ENCODE data around the gene ERCC6L. TPM values are rescaled to one million over a fixed set of nuclear protein-coding genes. Genes with fewer than 3 reads are reported as not detected.
A peak's percentile ranks its signal among the peaks of the same experiment; 100 is the strongest.

The ERCC6L gene
- total RNA-seq, 1 donor = 0.72 TPM

GRCh38 chrX:72169008-72169728 is 69.7 kb downstream of the ERCC6L start:
- Histone ChIP-seq H3K4me1 (ENCODE audit: insufficient read depth, low read length) (no peaks in the 10 kb centered on the region), H3K4me3 (ENCODE audit: insufficient read depth, low read length) (peak overlapping the region; percentile 49), H4K20me1 (ENCODE audit: insufficient read depth, low read length) (no peaks in the 10 kb centered on the region), H3K36me3 (ENCODE audit: insufficient read depth, low read length) (no peaks in the 10 kb centered on the region), H3K9me3 (ENCODE audit: low read depth, low read length) (no peaks in the 10 kb centered on the region), H3K79me2 (ENCODE audit: insufficient read depth, low read length) (no peaks in the 10 kb centered on the region), H3K27me3 (ENCODE audit: insufficient read depth, low read length) (peaks cover 4% of the 10 kb centered on the region), H2AFZ (ENCODE audit: low read length) (peak overlapping the region; percentile 78), H3K27ac (ENCODE audit: low read depth, low read length) (no peak overlapping the region), H3K4me2 (ENCODE audit: insufficient read depth, low read length) (peak overlapping the region; percentile 61)
- DNase-seq (ENCODE audit: insufficient read length, low spot score, missing footprints) = no peak
- TF ChIP-seq CTCF (IDR thresholded peaks at IDR 0.05; ENCODE audit: extremely low read depth, low read depth, low read length) = no peak

- H3K27me3 ChIP-seq (ENCODE audit: insufficient read depth, low read length) = peaks cover 11% of the 10 kb centered on the region
- no peaks in the 10 kb centered on the region for H4K20me1 ChIP-seq (ENCODE audit: insufficient read depth, low read length)
- no peaks in the 10 kb centered on the region for H3K9me3 ChIP-seq (ENCODE audit: low read depth, low read length)
- no peak overlapping the region for H3K4me3 ChIP-seq (ENCODE audit: insufficient read depth, low read length)
- no peak for TF ChIP-seq CTCF (IDR thresholded peaks at IDR 0.05; ENCODE audit: extremely low read depth, low read depth, low read length)
- no peaks in the 10 kb centered on the region for H3K4me1 ChIP-seq (ENCODE audit: insufficient read depth, low read length)
- H3K4me2 ChIP-seq (ENCODE audit: insufficient read depth, low read length) = no peak overlapping the region
- H3K36me3 ChIP-seq (ENCODE audit: insufficient read depth, low read length) = no peaks in the 10 kb centered on the region
- H3K27ac ChIP-seq (ENCODE audit: low read depth, low read length) = no peak overlapping the region
- no peak for DNase-seq (ENCODE audit: insufficient read length, low spot score, missing footprints)
- H3K79me2 ChIP-seq (ENCODE audit: insufficient read depth, low read length) = no peaks in the 10 kb centered on the region
- no peak overlapping the region for H2AFZ ChIP-seq (ENCODE audit: low read length)
Measured at GRCh38 chrX:72165551-72165950, 73.3 kb downstream of the ERCC6L start.

- H3K4me3 ChIP-seq (ENCODE audit: insufficient read depth, low read length) = no peak overlapping the region
- no peak overlapping the region for H3K4me2 ChIP-seq (ENCODE audit: insufficient read depth, low read length)
- H3K36me3 ChIP-seq (ENCODE audit: insufficient read depth, low read length) = no peaks in the 10 kb centered on the region
- H4K20me1 ChIP-seq (ENCODE audit: insufficient read depth, low read length) = no peaks in the 10 kb centered on the region
- no peak overlapping the region for H3K27ac ChIP-seq (ENCODE audit: low read depth, low read length)
- H3K27me3 ChIP-seq (ENCODE audit: insufficient read depth, low read length) = peaks cover 18% of the 10 kb centered on the region
- TF ChIP-seq CTCF (IDR thresholded peaks at IDR 0.05; ENCODE audit: extremely low read depth, low read depth, low read length) = no peak
- H3K79me2 ChIP-seq (ENCODE audit: insufficient read depth, low read length) = no peaks in the 10 kb centered on the region
- no peak for DNase-seq (ENCODE audit: insufficient read length, low spot score, missing footprints)
- H3K9me3 ChIP-seq (ENCODE audit: low read depth, low read length) = peaks cover 4% of the 10 kb centered on the region
- no peak overlapping the region for H2AFZ ChIP-seq (ENCODE audit: low read length)
- no peaks in the 10 kb centered on the region for H3K4me1 ChIP-seq (ENCODE audit: insufficient read depth, low read length)
Measured at GRCh38 chrX:72159769-72160168, 79.1 kb downstream of the ERCC6L start.

- no peak overlapping the region for H3K4me3 ChIP-seq (ENCODE audit: insufficient read depth, low read length)
- H3K4me2 ChIP-seq (ENCODE audit: insufficient read depth, low read length) = no peak overlapping the region
- no peak for TF ChIP-seq CTCF (IDR thresholded peaks at IDR 0.05; ENCODE audit: extremely low read depth, low read depth, low read length)
- no peak overlapping the region for H3K27ac ChIP-seq (ENCODE audit: low read depth, low read length)
- no peaks in the 10 kb centered on the region for H3K36me3 ChIP-seq (ENCODE audit: insufficient read depth, low read length)
- peaks cover 21% of the 10 kb centered on the region for H3K27me3 ChIP-seq (ENCODE audit: insufficient read depth, low read length)
- no peaks in the 10 kb centered on the region for H3K79me2 ChIP-seq (ENCODE audit: insufficient read depth, low read length)
- peaks cover 4% of the 10 kb centered on the region for H3K9me3 ChIP-seq (ENCODE audit: low read depth, low read length)
- DNase-seq (ENCODE audit: insufficient read length, low spot score, missing footprints) = no peak
- no peak overlapping the region for H2AFZ ChIP-seq (ENCODE audit: low read length)
- H3K4me1 ChIP-seq (ENCODE audit: insufficient read depth, low read length) = no peaks in the 10 kb centered on the region
- H4K20me1 ChIP-seq (ENCODE audit: insufficient read depth, low read length) = no peaks in the 10 kb centered on the region
Measured at GRCh38 chrX:72158773-72159172, 80.1 kb downstream of the ERCC6L start.

Small RNAs within 50 kb of the gene (small RNA-seq; reads per million reads assigned to genes)
- not detected for gene RF00019

Other genes starting within 250 kb of the ERCC6L start
- 2.1 and 2.2 TPM in 2 replicates for gene RTL5, start 107.1 kb downstream of the ERCC6L start, total RNA-seq
- 10.6 and 13.8 TPM in 2 replicates for gene PIN4, start 57.3 kb downstream of the ERCC6L start, total RNA-seq
- gene RPS4X, start 38.2 kb upstream of the ERCC6L start, total RNA-seq = 487 and 926 TPM in 2 replicates
- gene CITED1, start 66.9 kb upstream of the ERCC6L start, total RNA-seq = not detected in 2 replicates